ENCODE measurements around the gene TCIRG1. TPM values are rescaled to one million over a fixed set of nuclear protein-coding genes. Genes with fewer than 3 reads are reported as not detected.

TCIRG1 gene
- total RNA-seq, 1 donor from 2014 or later: 156 TPM

DNA sequence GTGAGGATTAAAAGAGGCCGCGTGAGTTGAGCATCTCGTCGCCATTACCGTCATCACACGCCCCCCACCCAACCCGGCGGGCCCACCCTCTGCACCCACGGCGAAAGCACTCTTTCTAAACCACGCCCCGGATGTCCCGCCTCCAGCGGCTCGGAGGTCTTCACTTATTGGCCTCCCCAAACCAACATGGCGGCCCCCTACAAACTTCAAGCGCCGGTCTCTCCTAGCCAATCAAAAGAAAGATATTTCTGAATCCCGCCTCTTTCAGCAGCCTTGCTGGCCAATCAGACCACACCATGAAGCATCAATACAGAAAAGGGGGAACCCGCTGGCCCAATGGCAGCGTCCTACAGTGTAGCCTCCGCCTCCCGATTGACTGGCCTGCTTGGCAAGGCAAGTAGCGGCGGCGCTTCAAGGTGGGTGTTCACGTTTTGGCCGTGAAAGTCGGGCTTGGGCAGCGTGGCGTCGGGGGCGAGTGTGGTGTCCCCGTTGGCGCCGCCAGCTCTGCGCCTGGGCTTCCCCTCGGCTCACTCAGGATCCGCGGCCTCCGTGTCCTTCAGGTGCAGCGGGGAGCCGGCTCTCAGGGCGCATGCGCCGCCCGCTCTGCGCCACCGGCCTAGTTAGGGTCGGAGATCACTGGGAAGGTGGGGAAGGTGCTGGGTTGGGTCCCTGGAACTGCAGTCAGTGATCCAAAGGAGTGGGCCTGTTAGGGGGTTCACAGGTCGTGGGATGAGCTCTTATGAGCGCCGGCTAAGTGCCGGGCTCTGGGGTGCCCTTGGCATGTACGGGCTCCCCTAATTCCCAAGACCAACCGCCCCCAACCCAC lies 8.3 kb upstream of the TCIRG1 start, which contains the start of gene NDUFS8:
NDUFS8 (plus strand) TSS at position 364 of the 826 bp plus-strand sequence. CDS start 1,471 bp downstream, outside the sequence.
- TF ChIP-seq, protein P1, sequence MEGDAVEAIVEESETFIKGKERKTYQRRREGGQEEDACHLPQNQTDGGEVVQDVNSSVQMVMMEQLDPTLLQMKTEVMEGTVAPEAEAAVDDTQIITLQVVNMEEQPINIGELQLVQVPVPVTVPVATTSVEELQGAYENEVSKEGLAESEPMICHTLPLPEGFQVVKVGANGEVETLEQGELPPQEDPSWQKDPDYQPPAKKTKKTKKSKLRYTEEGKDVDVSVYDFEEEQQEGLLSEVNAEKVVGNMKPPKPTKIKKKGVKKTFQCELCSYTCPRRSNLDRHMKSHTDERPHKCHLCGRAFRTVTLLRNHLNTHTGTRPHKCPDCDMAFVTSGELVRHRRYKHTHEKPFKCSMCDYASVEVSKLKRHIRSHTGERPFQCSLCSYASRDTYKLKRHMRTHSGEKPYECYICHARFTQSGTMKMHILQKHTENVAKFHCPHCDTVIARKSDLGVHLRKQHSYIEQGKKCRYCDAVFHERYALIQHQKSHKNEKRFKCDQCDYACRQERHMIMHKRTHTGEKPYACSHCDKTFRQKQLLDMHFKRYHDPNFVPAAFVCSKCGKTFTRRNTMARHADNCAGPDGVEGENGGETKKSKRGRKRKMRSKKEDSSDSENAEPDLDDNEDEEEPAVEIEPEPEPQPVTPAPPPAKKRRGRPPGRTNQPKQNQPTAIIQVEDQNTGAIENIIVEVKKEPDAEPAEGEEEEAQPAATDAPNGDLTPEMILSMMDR (conservative IDR thresholded peaks at IDR 0.05; ENCODE audit: low read depth, low read length): no peak
- DNase-seq (ENCODE audit: low read depth): peak; percentile 95
- peak within 1 kb of the TSS; percentile 86 for H3K4me3 ChIP-seq (ENCODE audit: low read depth, low read length)

DNA sequence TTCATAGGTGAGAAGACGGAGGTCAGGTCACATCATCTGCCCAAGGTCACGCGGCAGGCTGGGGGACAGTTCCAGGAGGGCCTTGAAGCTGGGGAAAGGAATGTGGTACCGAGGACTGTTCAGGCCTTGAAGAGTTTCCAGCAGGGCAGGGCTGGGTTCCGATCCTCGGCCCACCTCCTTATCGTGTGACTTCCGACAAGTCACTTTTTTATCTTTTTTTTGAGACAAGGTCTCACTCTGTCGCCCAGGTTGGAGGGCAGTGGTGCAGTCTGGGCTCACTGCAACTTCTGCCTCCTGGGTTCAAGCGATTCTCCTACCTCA lies 7.7 kb upstream of the TCIRG1 start:
- DNase-seq (ENCODE audit: low read depth): no peak
- TF ChIP-seq, protein P1 (conservative IDR thresholded peaks at IDR 0.05; ENCODE audit: low read depth, low read length): no peak
- H3K4me3 ChIP-seq (ENCODE audit: low read depth, low read length): peak overlapping the region; percentile 86

DNA sequence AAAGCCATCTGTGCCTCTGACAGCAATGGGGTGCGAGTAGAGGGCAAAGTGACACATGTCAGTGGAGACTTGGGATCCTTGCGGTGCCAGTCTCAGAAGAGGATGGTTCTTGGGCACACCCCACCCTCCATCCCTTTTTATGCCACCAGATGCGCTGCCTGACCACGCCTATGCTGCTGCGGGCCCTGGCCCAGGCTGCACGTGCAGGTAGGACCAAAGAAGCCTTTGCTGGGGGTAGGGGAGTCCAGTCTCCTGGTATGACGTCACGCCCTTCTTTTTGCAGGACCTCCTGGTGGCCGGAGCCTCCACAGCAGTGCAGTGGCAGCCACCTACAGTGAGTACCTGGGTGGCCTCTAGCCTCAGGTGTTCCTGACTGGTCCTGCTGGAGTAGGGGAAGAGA lies 6.8 kb upstream of the TCIRG1 start:
- TF ChIP-seq, protein P1 (conservative IDR thresholded peaks at IDR 0.05; ENCODE audit: low read depth, low read length): no peak
- no peak for DNase-seq (ENCODE audit: low read depth)
- peak overlapping the region; percentile 86 for H3K4me3 ChIP-seq (ENCODE audit: low read depth, low read length)

DNA sequence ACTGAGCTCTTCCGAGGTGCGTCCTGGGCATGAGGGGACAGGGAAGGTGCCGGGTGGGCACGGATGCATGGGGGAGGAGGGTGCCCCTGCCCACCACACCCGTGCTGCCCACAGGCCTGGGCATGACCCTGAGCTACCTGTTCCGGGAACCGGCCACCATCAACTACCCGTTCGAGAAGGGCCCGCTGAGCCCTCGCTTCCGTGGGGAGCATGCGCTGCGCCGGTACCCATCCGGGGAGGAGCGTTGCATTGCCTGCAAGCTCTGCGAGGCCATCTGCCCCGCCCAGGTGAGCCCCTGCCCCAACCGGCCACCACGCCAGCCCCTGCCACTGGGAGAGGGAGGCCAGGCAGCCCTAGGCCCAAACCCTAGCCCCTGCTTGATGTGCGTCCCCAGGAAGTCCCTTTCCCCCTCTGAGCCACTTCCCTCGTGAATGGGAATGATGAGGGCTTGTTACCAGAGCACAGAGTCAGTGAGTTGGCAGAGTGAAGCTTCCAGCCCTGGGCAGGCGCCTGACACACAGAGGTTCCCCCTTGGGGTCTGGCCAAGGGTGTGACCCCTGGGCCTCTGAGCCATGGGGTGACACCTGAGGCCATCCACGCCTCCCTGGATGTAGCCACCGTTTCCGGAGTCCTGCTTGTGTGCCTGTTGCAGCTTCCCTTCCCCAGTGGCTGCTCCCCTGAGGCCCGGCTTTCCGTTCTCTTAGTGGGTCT lies 5.7 kb upstream of the TCIRG1 start:
- H3K4me3 ChIP-seq (ENCODE audit: low read depth, low read length): no peak overlapping the region
- no peak for DNase-seq (ENCODE audit: low read depth)
- TF ChIP-seq, protein P1 (conservative IDR thresholded peaks at IDR 0.05; ENCODE audit: low read depth, low read length): no peak

DNA sequence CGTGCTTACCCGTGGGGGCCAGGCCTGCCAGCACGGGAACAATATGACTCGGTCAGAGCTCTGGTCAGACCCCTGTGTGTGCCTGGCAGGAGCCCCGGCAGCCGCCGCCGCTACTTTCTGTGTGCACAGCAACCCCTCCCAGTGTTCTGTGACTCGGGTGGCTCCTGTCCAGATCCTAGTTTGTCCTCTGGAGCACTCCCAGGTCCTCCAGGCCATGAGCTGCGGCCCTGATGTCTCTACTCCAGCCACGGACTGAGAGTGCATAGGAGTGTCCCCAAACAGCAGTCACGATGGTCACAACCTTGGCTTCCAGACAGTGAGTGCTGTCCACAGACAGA lies 5.1 kb upstream of the TCIRG1 start:
- TF ChIP-seq, protein P1 (conservative IDR thresholded peaks at IDR 0.05; ENCODE audit: low read depth, low read length): no peak
- no peak overlapping the region for H3K4me3 ChIP-seq (ENCODE audit: low read depth, low read length)
- no peak for DNase-seq (ENCODE audit: low read depth)

DNA sequence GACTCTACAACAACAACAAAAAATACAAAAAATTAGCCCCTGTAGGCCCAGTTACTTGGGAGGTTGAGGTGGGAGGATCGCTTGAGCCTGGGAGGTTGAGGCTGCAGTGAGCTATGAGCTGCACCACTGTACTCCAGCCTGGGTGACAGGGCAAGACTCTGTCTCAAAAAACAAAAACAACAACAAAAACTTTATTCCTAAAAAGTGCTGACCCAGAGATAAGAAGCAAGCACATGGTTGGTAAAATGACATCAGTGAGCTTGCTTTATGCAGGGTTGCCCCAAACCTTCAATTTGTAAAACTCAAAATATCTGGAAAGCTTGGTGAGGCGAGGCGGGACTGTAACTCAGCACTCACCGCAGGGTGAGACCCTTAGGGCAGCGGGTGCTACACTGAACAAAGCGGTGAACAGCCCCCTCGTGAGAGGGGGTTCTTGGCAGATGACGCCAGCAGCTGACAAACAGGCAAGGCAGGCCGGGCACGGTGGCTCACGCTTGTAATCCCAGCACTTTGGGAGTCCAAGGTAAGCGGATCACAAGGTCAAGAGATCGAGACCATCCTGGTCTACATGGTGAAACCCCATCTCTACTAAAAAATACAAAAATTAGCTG lies 3.5 kb upstream of the TCIRG1 start:
- TF ChIP-seq, protein P1 (conservative IDR thresholded peaks at IDR 0.05; ENCODE audit: low read depth, low read length): no peak
- H3K4me3 ChIP-seq (ENCODE audit: low read depth, low read length): no peak overlapping the region
- no peak for DNase-seq (ENCODE audit: low read depth)
